HG03095 (cell line): Measurements from ENCODE around the gene ROR2.

ENCODE experiments used
- ATAC-seq: cut with Tn5 transposase; IDR thresholded peaks from one replicate; pipeline ENCODE4 v1.9.1; 2021; ENCODE audit warnings: moderate library complexity; ENCODE audit not compliant: unreplicated experiment

The ROR2 gene

GRCh38 chr9:91903126-91903911, 46.7 kb downstream of the ROR2 start:
- ATAC-seq = no peak

- ATAC-seq = no peak
Measured at GRCh38 chr9:91902475-91903125, 47.4 kb downstream of the ROR2 start.

GRCh38 chr9:91900797-91901177, 49.2 kb downstream of the ROR2 start:
- no peak for ATAC-seq

GRCh38 chr9:91900055-91900796, 49.8 kb downstream of the ROR2 start:
- ATAC-seq = no peak

GRCh38 chr9:91899594-91899993, 50.4 kb downstream of the ROR2 start:
- no peak for ATAC-seq

- ATAC-seq = no peak
Measured at GRCh38 chr9:91899219-91899563, 50.8 kb downstream of the ROR2 start.

GRCh38 chr9:91898451-91899218, 51.4 kb downstream of the ROR2 start:
- no peak for ATAC-seq

- no peak for ATAC-seq
Measured at GRCh38 chr9:91897201-91897600, 52.8 kb downstream of the ROR2 start.

- no peak for ATAC-seq
Measured at GRCh38 chr9:91896513-91897121, 53.4 kb downstream of the ROR2 start.

GRCh38 chr9:91896097-91896496, 53.9 kb downstream of the ROR2 start:
- no peak for ATAC-seq

GRCh38 chr9:91894536-91894935, 55.5 kb downstream of the ROR2 start:
- ATAC-seq = no peak

GRCh38 chr9:91894023-91894422, 56.0 kb downstream of the ROR2 start:
- ATAC-seq = no peak

GRCh38 chr9:91891915-91892314, 58.1 kb downstream of the ROR2 start:
- no peak for ATAC-seq

- ATAC-seq = no peak
Measured at GRCh38 chr9:91890662-91891061, 59.4 kb downstream of the ROR2 start.

- no peak for ATAC-seq
Measured at GRCh38 chr9:91889161-91889911, 60.7 kb downstream of the ROR2 start.

- ATAC-seq = no peak
Measured at GRCh38 chr9:91886414-91887076, 63.5 kb downstream of the ROR2 start.

- ATAC-seq = no peak
Measured at GRCh38 chr9:91885746-91886413, 64.1 kb downstream of the ROR2 start.

- no peak for ATAC-seq
Measured at GRCh38 chr9:91884696-91885687, 65.0 kb downstream of the ROR2 start.
